ENCODE data around the gene ULBP2. TPM values are rescaled to one million over a fixed set of nuclear protein-coding genes. Genes with fewer than 3 reads are reported as not detected.
"Not testable (repeated sequence)": the region's sequence is repeated elsewhere in the genome, so short reads cannot be mapped to it uniquely, and the experiment has no call there.

Gene ULBP2
- total and polyA plus RNA-seq, 2 of the 8 experiments (the other 6 are each of a cell fraction or from before 2014, with no cell fraction given), result 0.05 TPM; not detected in 1

GRCh38 chr6:149954984-149955653, 13.3 kb downstream of the ULBP2 start:
- H2BK20ac ChIP-seq (ENCODE audit: low read length); H3K79me2 ChIP-seq (ENCODE audit: control insufficient read depth in 1 of 2, insufficient read depth in 2 of 2, low read length in 2 of 2); H2BK12ac ChIP-seq (ENCODE audit: low read depth, low read length); H2BK15ac ChIP-seq (ENCODE audit: low read length); H2AK5ac ChIP-seq (ENCODE audit: low read depth, low read length); H3K4me2 ChIP-seq (ENCODE audit: insufficient read depth in 1 of 2, low read depth in 2 of 2, low read length in 2 of 2); H4K91ac ChIP-seq (replicated peaks; ENCODE audit: insufficient read length, low read length); H3K23ac ChIP-seq (ENCODE audit: insufficient read length); FAIRE-seq; H3K4me1 ChIP-seq (replicated peaks in 1 of 4; ENCODE audit: control insufficient read depth in 3 of 4, insufficient read depth in 4 of 4, low read length in 3 of 4); H3K18ac ChIP-seq (ENCODE audit: extremely low read depth, low read length); H3K9ac ChIP-seq (replicated peaks in 1 of 4; ENCODE audit: extremely low read depth in 1 of 4, low read depth in 3 of 4, low read length in 3 of 4); H3K27ac ChIP-seq (ENCODE audit: low read depth, low read length); H3K4me3 ChIP-seq (ENCODE audit: extremely low read depth in 1 of 4, insufficient read depth in 2 of 4, low read depth in 3 of 4, low read length in 4 of 4); H3K23me2 ChIP-seq (ENCODE audit: low read depth, low read length); POLR2A ChIA-PET (ENCODE audit: partially characterized antibody); H3K4ac ChIP-seq (replicated peaks; ENCODE audit: insufficient read length, low read depth, low read length); H3K56ac ChIP-seq (replicated peaks; ENCODE audit: insufficient read length, low read depth, low read length); H2AFZ ChIP-seq (ENCODE audit: low read length); H4K20me1 ChIP-seq (replicated peaks in 1 of 2; ENCODE audit: control insufficient read depth in 1 of 2, insufficient read depth in 2 of 2, low read length in 2 of 2); H4K5ac ChIP-seq (ENCODE audit: insufficient read length, low read depth, low read length); DNase-seq (ENCODE audit: low read depth in 1 of 2, low spot score in 2 of 2); H2BK120ac ChIP-seq (replicated peaks; ENCODE audit: low read depth, low read length); H4K8ac ChIP-seq (ENCODE audit: extremely low read depth, insufficient read depth, low read length); H2BK5ac ChIP-seq (ENCODE audit: low read depth, low read length); H3K79me1 ChIP-seq (ENCODE audit: low read depth, low read length); H3K14ac ChIP-seq (ENCODE audit: insufficient read length); H3K9me3 ChIP-seq (ENCODE audit: insufficient read depth in 2 of 2, low read depth in 1 of 2, low read length in 1 of 2); H3K36me3 ChIP-seq (ENCODE audit: control insufficient read depth in 2 of 4, insufficient read depth in 4 of 4, low read length in 3 of 4): not testable (repeated sequence)
- 7% methylated on average over 12 of the region's 21 CpGs; no CpG with 5 or more reads in 1 of the 2 experiments for WGBS, 2 experiments (ENCODE audit: extremely low coverage in 1 of 2, insufficient coverage in 1 of 2, insufficient read length in 1 of 2, insufficient replicate concordance in 2 of 2, low coverage in 1 of 2, low lambda C conversion rate in 2 of 2, missing lambda C conversion rate in 1 of 2)
- peaks cover 24 to 81% (median 57%) of the 10 kb centered on the region in 4 experiments for H3K27me3 ChIP-seq (replicated peaks in 1 of 4; ENCODE audit: control insufficient read depth in 3 of 4, extremely low read depth in 1 of 4, insufficient read depth in 3 of 4, low read length in 3 of 4)
- CTCF ChIA-PET (ENCODE audit: partially characterized antibody), result interaction anchor here (0.7 kb wide), 1 partner anchor 52 kb away, joined by 5 read pairs; no protein-coding TSS in a partner anchor
- peak; percentile 61 for TF ChIP-seq RNF2 (IDR thresholded peaks at IDR 0.05; ENCODE audit: borderline replicate concordance, low read depth, low read length, missing control alignments, poor library complexity, severe bottlenecking)
- TF ChIP-seq EZH2 (IDR thresholded peaks at IDR 0.05; ENCODE audit: low read depth, low read length, severe bottlenecking), result peak; percentile 61
- peak; percentile 65; the same call in 1 of the 2 replicates for TF ChIP-seq SUZ12 (IDR thresholded peaks at IDR 0.05; ENCODE audit: low read length)

All from H1 (cell line).